ENCODE measurements around the gene LRRC27. TPM values are rescaled to one million over a fixed set of nuclear protein-coding genes. Genes with fewer than 3 reads are reported as not detected.
A peak's percentile ranks its signal among the peaks of the same experiment; 100 is the strongest.

Gene LRRC27
- total and polyA plus RNA-seq, 12 donors = 6.5 to 17.6 (median 9.9) TPM

GRCh38 chr10:132309879-132310591 lies 22.0 kb upstream of the LRRC27 start:
- Histone ChIP-seq H3K36me3 (replicated peaks in 1 of 2) (no peaks in the 10 kb centered on the region), H3K27ac (no peak overlapping the region), H3K4me1 (replicated peaks in 1 of 2) (peaks cover 6 to 19% of the 10 kb centered on the region in 2 donors), H3K4me3 (no peak overlapping the region), H3K9me3 (replicated peaks in 1 of 3) (no peaks in the 10 kb centered on the region), H3K27me3 (no peaks in the 10 kb centered on the region)
- TF ChIP-seq CTCF (IDR thresholded peaks at IDR 0.05) = no peak
- TF ChIP-seq POLR2A (IDR thresholded peaks at IDR 0.05) = no peak
- intact Hi-C loops (cut with DNase I) = no loop called here
- peak in 4 of 7 donors; percentile 7 to 50 (median 19) for DNase-seq
- 91 to 97% (median 94%) methylated on average over 4 to 7 of the region's 7 CpGs for WGBS, 4 donors

- Histone ChIP-seq H3K27ac (peak overlapping the region in 1 of 5 donors; percentile 49), H3K4me1 (replicated peaks in 1 of 2) (peaks cover 6 to 19% of the 10 kb centered on the region in 2 donors), H3K9me3 (replicated peaks in 1 of 3) (no peaks in the 10 kb centered on the region), H3K4me3 (no peak overlapping the region), H3K27me3 (no peaks in the 10 kb centered on the region), H3K36me3 (replicated peaks in 1 of 2) (no peaks in the 10 kb centered on the region)
- TF ChIP-seq POLR2A (IDR thresholded peaks at IDR 0.05) (no peak), CTCF (IDR thresholded peaks at IDR 0.05) (no peak)
- intact Hi-C loops (cut with DNase I) = no loop called here
- DNase-seq = peak in 2 of 7 donors; percentile 10 to 56
- 66 to 79% (median 73%) methylated on average over 17 of the region's 17 CpGs for WGBS, 4 donors
Observed at GRCh38 chr10:132310701-132311337, 21.2 kb upstream of the LRRC27 start.

- H3K4me1 ChIP-seq (replicated peaks in 1 of 2) = peaks cover 6 to 19% of the 10 kb centered on the region in 2 donors
- peak overlapping the region in 1 of 5 donors; percentile 49 for H3K27ac ChIP-seq
- no peaks in the 10 kb centered on the region for H3K9me3 ChIP-seq (replicated peaks in 1 of 3)
- no peaks in the 10 kb centered on the region for H3K27me3 ChIP-seq
- H3K36me3 ChIP-seq (replicated peaks in 1 of 2) = no peaks in the 10 kb centered on the region
- DNase-seq = peak in 6 of 7 donors; percentile 60 to 77 (median 64)
- intact Hi-C loops (cut with DNase I) = no loop called here
- peak in 4 of 6 experiments; percentile 15 to 49 (median 33) for TF ChIP-seq CTCF (IDR thresholded peaks at IDR 0.05)
- TF ChIP-seq POLR2A (IDR thresholded peaks at IDR 0.05) = no peak
- no peak overlapping the region for H3K4me3 ChIP-seq
- 38 to 65% (median 49%) methylated on average over 15 to 18 of the region's 18 CpGs for WGBS, 4 donors
Observed at GRCh38 chr10:132311338-132311939, 20.6 kb upstream of the LRRC27 start.

GRCh38 chr10:132313305-132313704 lies 18.7 kb upstream of the LRRC27 start:
- no peak for DNase-seq
- Histone ChIP-seq H3K27ac (no peak overlapping the region), H3K4me3 (no peak overlapping the region), H3K36me3 (replicated peaks in 1 of 2) (no peaks in the 10 kb centered on the region), H3K27me3 (no peaks in the 10 kb centered on the region), H3K4me1 (replicated peaks in 1 of 2) (peaks cover 0 to 10% of the 10 kb centered on the region in 2 donors), H3K9me3 (replicated peaks in 1 of 3) (no peaks in the 10 kb centered on the region)
- TF ChIP-seq POLR2A (IDR thresholded peaks at IDR 0.05) (no peak), CTCF (IDR thresholded peaks at IDR 0.05) (no peak)
- intact Hi-C loops (cut with DNase I) = no loop called here
- 83 to 90% (median 87%) methylated on average over 12 of the region's 12 CpGs for WGBS, 4 donors

Measured in adrenal gland (tissue), 12 donors.